ENCODE results near the gene TUBB. TPM values are rescaled to one million over a fixed set of nuclear protein-coding genes. Genes with fewer than 3 reads are reported as not detected.
"Not testable (repeated sequence)": the region's sequence is repeated elsewhere in the genome, so short reads cannot be mapped to it uniquely, and the experiment has no call there.

TUBB gene
- total RNA-seq, 1 donor, result 446 TPM

GRCh38 chr6:30717129-30717844 lies 2.9 kb upstream of the TUBB start, which contains the start of gene MDC1:
MDC1 (minus strand) TSS chr6:30717281; CDS start chr6:30715175, 2,106 bp downstream.
- peak; percentile 95 to 100 (median 100) for DNase-seq (ENCODE audit: low read depth in 2 of 3, low spot score in 2 of 3)

DNA sequence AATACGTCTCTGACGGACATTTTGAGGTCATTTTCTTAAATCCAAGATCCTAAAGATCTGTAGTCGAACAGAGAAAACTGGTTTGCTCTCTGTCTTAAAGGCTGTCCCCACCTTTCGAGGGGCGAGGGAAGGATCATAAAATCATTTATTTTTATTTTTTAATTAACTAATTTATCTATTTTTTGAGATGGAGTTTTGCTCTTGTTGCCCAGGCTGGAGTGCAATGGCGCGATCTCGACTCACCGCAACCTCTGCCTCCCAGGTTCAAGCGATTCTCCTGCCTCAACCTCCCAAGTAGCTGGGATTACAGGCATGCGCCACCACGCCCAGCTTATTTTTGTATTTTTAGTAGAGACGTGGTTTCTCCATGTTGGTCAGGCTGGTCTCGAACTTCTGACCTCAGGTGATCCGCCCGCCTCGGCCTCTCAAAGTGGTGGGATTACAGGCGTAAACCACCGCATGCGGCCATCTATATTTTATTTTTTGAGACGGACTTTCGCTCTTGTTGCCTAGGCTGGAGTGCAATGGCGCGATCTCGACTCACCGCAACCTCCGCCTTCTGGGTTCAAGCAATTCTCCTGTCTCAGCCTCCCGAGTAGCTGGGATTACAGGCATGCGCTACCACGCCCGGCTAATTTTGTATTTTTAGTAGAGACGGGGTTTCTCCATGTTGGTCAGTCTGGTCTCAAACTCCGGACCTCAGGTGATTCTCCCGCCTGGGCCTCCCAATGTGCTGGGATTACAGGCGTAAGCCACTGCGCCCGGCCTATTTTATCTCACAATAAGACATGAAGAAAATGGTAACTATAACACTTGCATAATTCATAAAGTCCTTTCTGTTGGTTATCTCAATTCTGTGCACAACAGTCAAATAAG lies 2.1 kb upstream of the TUBB start:
- DNase-seq (ENCODE audit: low read depth in 2 of 3, low spot score in 2 of 3), result not testable (repeated sequence)

DNA sequence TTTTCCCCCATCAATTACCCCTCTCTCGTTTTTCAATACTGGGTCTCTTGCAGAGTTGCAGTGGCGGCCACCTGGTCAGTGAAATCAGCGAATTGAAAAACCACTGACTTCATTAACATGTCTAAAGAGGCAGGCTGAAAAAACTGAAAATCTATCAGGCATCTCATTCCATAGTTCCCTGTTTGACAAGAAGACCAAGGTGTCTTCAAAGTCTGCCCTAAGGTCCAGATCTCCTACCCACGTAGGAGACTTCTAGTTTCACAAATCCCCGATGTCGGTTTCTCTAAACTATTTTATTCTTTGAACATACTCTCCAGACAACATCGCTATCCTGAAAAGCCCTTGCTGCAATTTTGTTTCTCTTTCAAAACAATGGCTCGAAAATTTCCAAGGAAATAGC lies 796 bp upstream of the TUBB start:
- no peak for DNase-seq (ENCODE audit: low read depth in 2 of 3, low spot score in 2 of 3)

- peak in 1 of 3 donors; percentile 73 for DNase-seq (ENCODE audit: low read depth in 2 of 3, low spot score in 2 of 3)
These were observed 616 bp downstream of the TUBB start for GRCh38 chr6:30720738-30721197.

DNA sequence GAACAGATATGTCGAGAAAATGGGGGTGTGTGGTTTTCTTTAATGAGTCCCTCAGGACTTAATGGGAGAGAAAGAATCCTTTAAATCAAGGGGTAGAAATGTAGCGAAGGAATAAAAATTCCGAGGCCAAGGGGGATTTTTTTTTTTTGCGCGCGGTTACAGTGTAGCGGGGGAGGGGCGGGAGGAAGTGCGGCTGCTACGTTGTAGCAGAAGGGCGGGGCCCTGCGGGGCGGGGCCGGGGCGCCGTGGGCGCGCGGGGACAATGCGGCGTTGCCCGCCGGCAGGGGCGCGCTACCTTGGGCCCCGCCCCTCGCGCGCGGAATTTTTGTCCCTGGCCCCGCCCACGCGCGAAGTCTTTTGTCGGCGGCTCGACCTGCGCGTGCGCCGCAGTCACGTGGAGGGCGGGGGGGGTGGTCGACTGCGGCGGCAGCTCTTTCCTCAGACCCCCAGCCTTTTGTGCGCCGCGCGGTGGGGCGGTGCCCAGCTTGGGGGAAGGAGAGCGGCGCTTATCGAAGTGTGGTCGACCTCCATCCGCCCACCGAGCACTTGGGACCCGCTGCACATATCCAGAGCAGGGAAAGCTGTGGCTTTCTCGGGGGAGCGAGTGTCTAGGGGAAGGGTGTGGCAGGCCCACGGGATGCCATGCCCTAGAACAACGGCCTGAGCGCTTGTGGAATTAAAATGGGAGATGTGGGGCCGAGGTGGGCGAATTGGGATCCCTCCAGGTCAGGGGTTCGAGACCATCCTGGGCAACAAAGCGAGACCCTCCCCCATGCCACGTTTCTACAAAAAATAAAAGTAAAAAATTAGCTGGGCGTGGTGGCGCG lies 1.3 kb downstream of the TUBB start:
- peak; percentile 94 to 96 (median 94) for DNase-seq (ENCODE audit: low read depth in 2 of 3, low spot score in 2 of 3)

DNA sequence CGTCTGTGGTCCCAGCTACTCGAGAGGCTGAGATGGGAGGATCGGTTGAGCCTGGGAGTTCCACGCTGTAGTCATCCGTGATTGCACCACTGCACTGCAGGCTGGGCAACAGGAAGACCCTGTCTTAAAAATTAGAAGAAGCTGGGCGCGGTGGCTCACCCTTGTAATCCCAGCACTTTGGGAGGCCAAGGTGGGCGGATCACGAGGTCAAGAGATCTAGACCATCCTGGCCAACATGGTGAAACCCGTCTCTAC lies 1.8 kb downstream of the TUBB start:
- not testable (repeated sequence) for DNase-seq (ENCODE audit: low read depth in 2 of 3, low spot score in 2 of 3)

- DNase-seq (ENCODE audit: low read depth in 2 of 3, low spot score in 2 of 3), result peak; percentile 74 to 87 (median 83)
These were observed 2.3 kb downstream of the TUBB start for GRCh38 chr6:30722280-30723112.

- not testable (repeated sequence) for DNase-seq (ENCODE audit: low read depth in 2 of 3, low spot score in 2 of 3)
These were observed 3.1 kb downstream of the TUBB start for GRCh38 chr6:30723159-30723842.

DNA sequence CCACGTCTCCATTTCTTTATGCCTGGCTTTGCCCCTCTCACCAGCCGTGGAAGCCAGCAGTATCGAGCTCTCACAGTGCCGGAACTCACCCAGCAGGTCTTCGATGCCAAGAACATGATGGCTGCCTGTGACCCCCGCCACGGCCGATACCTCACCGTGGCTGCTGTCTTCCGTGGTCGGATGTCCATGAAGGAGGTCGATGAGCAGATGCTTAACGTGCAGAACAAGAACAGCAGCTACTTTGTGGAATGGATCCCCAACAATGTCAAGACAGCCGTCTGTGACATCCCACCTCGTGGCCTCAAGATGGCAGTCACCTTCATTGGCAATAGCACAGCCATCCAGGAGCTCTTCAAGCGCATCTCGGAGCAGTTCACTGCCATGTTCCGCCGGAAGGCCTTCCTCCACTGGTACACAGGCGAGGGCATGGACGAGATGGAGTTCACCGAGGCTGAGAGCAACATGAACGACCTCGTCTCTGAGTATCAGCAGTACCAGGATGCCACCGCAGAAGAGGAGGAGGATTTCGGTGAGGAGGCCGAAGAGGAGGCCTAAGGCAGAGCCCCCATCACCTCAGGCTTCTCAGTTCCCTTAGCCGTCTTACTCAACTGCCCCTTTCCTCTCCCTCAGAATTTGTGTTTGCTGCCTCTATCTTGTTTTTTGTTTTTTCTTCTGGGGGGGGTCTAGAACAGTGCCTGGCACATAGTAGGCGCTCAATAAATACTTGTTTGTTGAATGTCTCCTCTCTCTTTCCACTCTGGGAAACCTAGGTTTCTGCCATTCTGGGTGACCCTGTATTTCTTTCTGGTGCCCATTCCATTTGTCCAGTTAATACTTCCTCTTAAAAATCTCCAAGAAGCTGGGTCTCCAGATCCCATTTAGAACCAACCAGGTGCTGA lies 3.9 kb downstream of the TUBB start:
- not testable (repeated sequence) for DNase-seq (ENCODE audit: low read depth in 2 of 3, low spot score in 2 of 3)

GRCh38 chr6:30724906-30725667 lies 4.9 kb downstream of the TUBB start:
- no peak for DNase-seq (ENCODE audit: low read depth in 2 of 3, low spot score in 2 of 3)

GRCh38 chr6:30725713-30726505 lies 5.8 kb downstream of the TUBB start:
- no peak for DNase-seq (ENCODE audit: low read depth in 2 of 3, low spot score in 2 of 3)

GRCh38 chr6:30726506-30727413 lies 6.6 kb downstream of the TUBB start:
- DNase-seq (ENCODE audit: low read depth in 2 of 3, low spot score in 2 of 3), result no peak

GRCh38 chr6:30727920-30728553 lies 7.9 kb downstream of the TUBB start:
- peak in 1 of 3 donors; percentile 31 for DNase-seq (ENCODE audit: low read depth in 2 of 3, low spot score in 2 of 3)

- peak in 2 of 3 donors; percentile 78 to 83 for DNase-seq (ENCODE audit: low read depth in 2 of 3, low spot score in 2 of 3)
These were observed 10.7 kb downstream of the TUBB start for GRCh38 chr6:30730601-30731435.

All from hematopoietic multipotent progenitor cell (in vitro differentiated cells).